Measurements from ENCODE around the gene UBE2M. TPM values are rescaled to one million over a fixed set of nuclear protein-coding genes. Genes with fewer than 3 reads are reported as not detected.

Gene UBE2M
- total RNA-seq, 1 donor from 2014 or later: 118 TPM

GRCh38 chr19:58556622-58557220 lies 1.7 kb downstream of the UBE2M start:
- Mint-ChIP-seq H3K4me1 (ENCODE audit: low read depth, unreplicated experiment) (peaks cover 19% of the 10 kb centered on the region), H3K9me3 (ENCODE audit: unreplicated experiment) (peaks cover 24% of the 10 kb centered on the region), H3K27ac (ENCODE audit: unreplicated experiment) (peak overlapping the region; percentile 64), H3K27me3 (ENCODE audit: unreplicated experiment) (peaks cover 19% of the 10 kb centered on the region), H3K4me3 (ENCODE audit: unreplicated experiment) (peak overlapping the region; percentile 96), H3K36me3 (ENCODE audit: unreplicated experiment) (no peaks in the 10 kb centered on the region)
- TF ChIP-seq, protein P1, sequence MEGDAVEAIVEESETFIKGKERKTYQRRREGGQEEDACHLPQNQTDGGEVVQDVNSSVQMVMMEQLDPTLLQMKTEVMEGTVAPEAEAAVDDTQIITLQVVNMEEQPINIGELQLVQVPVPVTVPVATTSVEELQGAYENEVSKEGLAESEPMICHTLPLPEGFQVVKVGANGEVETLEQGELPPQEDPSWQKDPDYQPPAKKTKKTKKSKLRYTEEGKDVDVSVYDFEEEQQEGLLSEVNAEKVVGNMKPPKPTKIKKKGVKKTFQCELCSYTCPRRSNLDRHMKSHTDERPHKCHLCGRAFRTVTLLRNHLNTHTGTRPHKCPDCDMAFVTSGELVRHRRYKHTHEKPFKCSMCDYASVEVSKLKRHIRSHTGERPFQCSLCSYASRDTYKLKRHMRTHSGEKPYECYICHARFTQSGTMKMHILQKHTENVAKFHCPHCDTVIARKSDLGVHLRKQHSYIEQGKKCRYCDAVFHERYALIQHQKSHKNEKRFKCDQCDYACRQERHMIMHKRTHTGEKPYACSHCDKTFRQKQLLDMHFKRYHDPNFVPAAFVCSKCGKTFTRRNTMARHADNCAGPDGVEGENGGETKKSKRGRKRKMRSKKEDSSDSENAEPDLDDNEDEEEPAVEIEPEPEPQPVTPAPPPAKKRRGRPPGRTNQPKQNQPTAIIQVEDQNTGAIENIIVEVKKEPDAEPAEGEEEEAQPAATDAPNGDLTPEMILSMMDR (IDR thresholded peaks at IDR 0.05; ENCODE audit: partially characterized antibody, unreplicated experiment): no peak
- no peak for DNase-seq

GRCh38 chr19:58555920-58556621 lies 2.3 kb downstream of the UBE2M start:
- Mint-ChIP-seq H3K36me3 (ENCODE audit: unreplicated experiment) (no peaks in the 10 kb centered on the region), H3K27me3 (ENCODE audit: unreplicated experiment) (peaks cover 19% of the 10 kb centered on the region), H3K4me1 (ENCODE audit: low read depth, unreplicated experiment) (peaks cover 19% of the 10 kb centered on the region), H3K4me3 (ENCODE audit: unreplicated experiment) (peak overlapping the region; percentile 96), H3K9me3 (ENCODE audit: unreplicated experiment) (peaks cover 24% of the 10 kb centered on the region), H3K27ac (ENCODE audit: unreplicated experiment) (peak overlapping the region; percentile 33)
- TF ChIP-seq, protein P1 (IDR thresholded peaks at IDR 0.05; ENCODE audit: partially characterized antibody, unreplicated experiment): no peak
- no peak for DNase-seq

DNA sequence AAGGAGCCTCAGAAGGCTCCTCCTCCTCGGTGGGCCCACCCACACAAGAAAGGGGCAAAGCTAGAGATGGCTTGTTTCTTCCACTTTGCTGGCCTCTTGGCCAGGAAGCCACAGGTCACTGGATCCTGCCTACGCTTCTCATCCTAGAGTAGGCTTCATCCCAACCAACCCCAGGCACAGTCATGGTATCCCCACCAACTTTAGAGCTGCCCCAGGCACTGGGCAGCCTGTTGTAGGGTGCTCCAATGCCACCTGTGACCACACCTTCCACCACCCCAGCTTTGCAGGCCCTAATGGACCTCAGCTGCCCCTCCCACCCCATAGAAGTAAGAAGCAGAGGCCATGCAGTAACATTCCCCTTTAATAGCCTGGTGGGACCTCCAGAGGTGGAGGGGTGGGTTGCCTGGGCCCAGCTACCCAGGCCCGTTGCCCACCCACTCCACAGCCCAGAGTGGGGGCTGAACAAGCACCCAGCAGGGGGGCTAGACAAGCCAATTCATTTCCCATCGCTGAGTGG lies 3.0 kb downstream of the UBE2M start:
- Mint-ChIP-seq H3K4me3 (ENCODE audit: unreplicated experiment) (peak overlapping the region; percentile 97), H3K4me1 (ENCODE audit: low read depth, unreplicated experiment) (peaks cover 18% of the 10 kb centered on the region), H3K36me3 (ENCODE audit: unreplicated experiment) (no peaks in the 10 kb centered on the region), H3K9me3 (ENCODE audit: unreplicated experiment) (peaks cover 25% of the 10 kb centered on the region), H3K27ac (ENCODE audit: unreplicated experiment) (peak overlapping the region; percentile 96), H3K27me3 (ENCODE audit: unreplicated experiment) (peaks cover 19% of the 10 kb centered on the region)
- DNase-seq: no peak
- TF ChIP-seq, protein P1 (IDR thresholded peaks at IDR 0.05; ENCODE audit: partially characterized antibody, unreplicated experiment): no peak

DNA sequence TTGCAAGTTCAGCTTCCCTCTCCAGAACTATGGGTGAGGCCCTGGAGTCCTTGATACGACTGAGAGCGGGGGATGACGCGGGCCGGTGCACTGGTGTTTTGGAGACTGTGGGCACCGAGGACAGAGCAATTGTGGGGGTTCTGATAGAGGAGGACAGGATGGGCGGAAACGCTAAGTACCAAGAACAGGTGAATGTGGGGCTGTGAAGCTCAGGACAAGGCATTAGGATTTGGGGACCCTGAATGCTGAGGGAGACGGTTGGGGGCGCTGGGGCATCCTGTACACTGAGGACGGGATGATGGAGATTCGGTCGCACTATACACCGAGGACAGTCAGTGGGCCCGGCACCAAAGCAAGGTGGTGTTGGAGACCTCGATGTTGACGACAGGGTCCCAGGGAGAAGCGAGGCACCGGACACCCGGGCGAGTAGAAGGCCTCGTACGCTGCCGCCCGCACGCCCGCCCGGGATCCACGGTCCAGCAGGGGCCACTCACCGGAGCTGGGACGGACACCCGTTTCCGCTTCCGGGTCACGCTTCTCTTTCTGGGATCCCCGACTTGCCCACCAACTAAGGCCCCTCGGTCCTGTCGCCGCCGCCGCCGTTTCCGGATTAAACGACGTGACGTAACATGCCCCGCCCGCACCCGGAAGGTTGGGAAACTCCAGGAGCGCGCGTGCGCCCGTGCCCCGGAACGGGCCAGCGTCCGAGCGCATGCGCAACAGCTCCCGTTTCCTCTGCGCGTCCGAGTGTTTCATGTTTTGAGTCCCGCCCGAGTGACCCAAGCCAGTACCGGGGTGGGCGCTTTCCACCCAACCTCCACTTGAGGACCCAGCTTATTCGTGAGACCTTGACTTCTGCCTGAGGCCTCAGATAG lies 3.7 kb downstream of the UBE2M start, which contains the start of gene CHMP2A:
TSS of gene CHMP2A (minus strand) at position 612 of the 875 bp plus-strand sequence. CDS start 893 bp downstream, outside the sequence.
- peaks cover 16% of the 10 kb centered on the region for H3K4me1 Mint-ChIP-seq (ENCODE audit: low read depth, unreplicated experiment)

More for the DNA sequence above, 3.7 kb downstream of the UBE2M start, which contains the start of gene CHMP2A:
- Mint-ChIP-seq H3K27ac (ENCODE audit: unreplicated experiment) (peak within 1 kb of the TSS; percentile 96), H3K4me3 (ENCODE audit: unreplicated experiment) (peak within 1 kb of the TSS; percentile 97), H3K9me3 (ENCODE audit: unreplicated experiment) (peaks cover 25% of the 10 kb centered on the region), H3K27me3 (ENCODE audit: unreplicated experiment) (peaks cover 19% of the 10 kb centered on the region), H3K36me3 (ENCODE audit: unreplicated experiment) (no peaks in the 10 kb centered on the region)
- TF ChIP-seq, protein P1 (IDR thresholded peaks at IDR 0.05; ENCODE audit: partially characterized antibody, unreplicated experiment): no peak
- peak; percentile 99 for DNase-seq

All from glutamatergic neuron (in vitro differentiated cells).